Suprapubic skin (tissue), 4 donors: ENCODE results near the gene TFAP2A. TPM values are rescaled to one million over a fixed set of nuclear protein-coding genes. Genes with fewer than 3 reads are reported as not detected.
A peak's percentile ranks its signal among the peaks of the same experiment; 100 is the strongest.

Experiments
- DNase-seq, 2 donors: peaks; one replicate each; pipeline ENCODE4 v3.0.0-alpha.2; 2019; ENCODE audit warnings: low spot score in 2 of 2
- H3K27ac ChIP-seq: fragments of 200-600 bp; sonication (generic); one replicate; pipeline ENCODE4 v1.5.1; 2019
- H3K27me3 ChIP-seq: fragments of 200-600 bp; sonication (generic); one replicate; pipeline ENCODE4 v1.5.1; 2019
- H3K36me3 ChIP-seq: fragments of 200-600 bp; sonication (generic); one replicate; pipeline ENCODE4 v1.5.1; 2019
- H3K4me1 ChIP-seq: fragments of 200-600 bp; sonication (generic); one replicate; pipeline ENCODE4 v1.5.1; 2019
- H3K4me3 ChIP-seq: fragments of 200-600 bp; sonication (generic); one replicate; pipeline ENCODE4 v1.5.1; 2019; ENCODE audit warnings: mild to moderate bottlenecking
- H3K9me3 ChIP-seq: fragments of 200-600 bp; sonication (generic); one replicate; pipeline ENCODE4 v1.5.1; 2019
- CTCF ChIP-seq, 2 donors: fragments of 200-600 bp in 1 of 2; fragments of 450-650 bp in 1 of 2; sonication (generic) in 1 of 2; IDR thresholded peaks; one replicate each; pipeline ENCODE4 v1.5.1; 2016 to 2019; ENCODE audit warnings: antibody characterized with exemption in 2 of 2, mild to moderate bottlenecking in 1 of 2, moderate library complexity in 1 of 2
- EP300 ChIP-seq: sonication (generic); formaldehyde crosslinking; IDR thresholded peaks from one replicate; pipeline ENCODE4 v1.6.1; 2017; ENCODE audit warnings: antibody characterized with exemption
- POLR2A ChIP-seq, 2 donors: fragments of 450-650 bp; IDR thresholded peaks; one replicate each; pipeline ENCODE4 v1.6.1; 2017; ENCODE audit warnings: antibody characterized with exemption in 2 of 2, mild to moderate bottlenecking in 2 of 2, moderate library complexity in 2 of 2
- POLR2AphosphoS5 ChIP-seq, 3 donors: sonication (generic); formaldehyde crosslinking; IDR thresholded peaks; one replicate each; pipeline ENCODE4 v1.6.1; 2017; ENCODE audit warnings: antibody characterized with exemption in 3 of 3
- WGBS: methylation state at CpG from one replicate; pipeline ENCODE4 v1.1.5; 2018; 5-methylcytosine and 5-hydroxymethylcytosine counted together
- total RNA-seq, 4 donors: library from RNA; depleted of rRNA; stranded (reverse); fragments of >200 nt; gene quantifications; one replicate each; pipeline ENCODE4 v1.1.0, GENCODE V29; 2016

The TFAP2A gene
- total RNA-seq, 4 donors from 2014 or later, result 86.7 to 135 (median 91.9) TPM

- WGBS, result 1% methylated on average over 16 of the region's 16 CpGs
- TF ChIP-seq POLR2AphosphoS5 (IDR thresholded peaks at IDR 0.05) (peak in 1 of 3 donors; percentile 10), CTCF (IDR thresholded peaks at IDR 0.05) (no peak)
- no peak for DNase-seq
Observed at GRCh38 chr6:10403385-10404106, 11.3 kb downstream of the TFAP2A start.

GRCh38 chr6:10402648-10403311 lies 12.1 kb downstream of the TFAP2A start:
- peak overlapping the region; percentile 50 for H3K4me3 ChIP-seq
- DNase-seq, result no peak
- H3K27me3 ChIP-seq, result peaks cover 39% of the 10 kb centered on the region
- WGBS, result 27% methylated on average over 7 of the region's 7 CpGs
- TF ChIP-seq POLR2A (IDR thresholded peaks at IDR 0.05) (no peak), EP300 (no peak), POLR2AphosphoS5 (IDR thresholded peaks at IDR 0.05) (no peak), CTCF (IDR thresholded peaks at IDR 0.05) (no peak)
- H3K4me1 ChIP-seq, result peaks cover 78% of the 10 kb centered on the region
- H3K36me3 ChIP-seq, result no peaks in the 10 kb centered on the region
- H3K27ac ChIP-seq, result peak overlapping the region; percentile 74
- no peaks in the 10 kb centered on the region for H3K9me3 ChIP-seq

More at GRCh38 chr6:10403385-10404106, 11.3 kb downstream of the TFAP2A start:
- peak overlapping the region; percentile 74 for H3K27ac ChIP-seq
- H3K9me3 ChIP-seq, result no peaks in the 10 kb centered on the region
- H3K4me1 ChIP-seq, result peaks cover 74% of the 10 kb centered on the region
- H3K27me3 ChIP-seq, result peaks cover 38% of the 10 kb centered on the region
- H3K36me3 ChIP-seq, result no peaks in the 10 kb centered on the region
- peak overlapping the region; percentile 50 for H3K4me3 ChIP-seq

- no peak for TF ChIP-seq CTCF (IDR thresholded peaks at IDR 0.05)
- TF ChIP-seq POLR2A (IDR thresholded peaks at IDR 0.05), result no peak
- no peak for TF ChIP-seq EP300
- TF ChIP-seq POLR2AphosphoS5 (IDR thresholded peaks at IDR 0.05), result no peak
- Histone ChIP-seq H3K36me3 (no peaks in the 10 kb centered on the region), H3K27ac (peak overlapping the region; percentile 49), H3K4me3 (no peak overlapping the region), H3K9me3 (no peaks in the 10 kb centered on the region), H3K4me1 (peaks cover 75% of the 10 kb centered on the region), H3K27me3 (peaks cover 36% of the 10 kb centered on the region)
- DNase-seq, result no peak
- WGBS, result 39% methylated on average over 4 of the region's 4 CpGs
Observed at GRCh38 chr6:10401632-10402223, 13.1 kb downstream of the TFAP2A start.

GRCh38 chr6:10401004-10401536 lies 13.8 kb downstream of the TFAP2A start:
- H3K36me3 ChIP-seq, result no peaks in the 10 kb centered on the region
- peaks cover 70% of the 10 kb centered on the region for H3K4me1 ChIP-seq
- no peak overlapping the region for H3K4me3 ChIP-seq
- H3K27me3 ChIP-seq, result peaks cover 40% of the 10 kb centered on the region
- no peak for TF ChIP-seq POLR2AphosphoS5 (IDR thresholded peaks at IDR 0.05)
- DNase-seq, result no peak
- WGBS, result 23% methylated on average over 9 of the region's 9 CpGs
- H3K27ac ChIP-seq, result peak overlapping the region; percentile 59
- H3K9me3 ChIP-seq, result no peaks in the 10 kb centered on the region

GRCh38 chr6:10400330-10400729 lies 14.5 kb downstream of the TFAP2A start:
- H3K27ac ChIP-seq, result peak overlapping the region; percentile 59
- H3K4me3 ChIP-seq, result no peak overlapping the region
- WGBS, result 32% methylated on average over 8 of the region's 8 CpGs
- H3K27me3 ChIP-seq, result peaks cover 47% of the 10 kb centered on the region
- peaks cover 69% of the 10 kb centered on the region for H3K4me1 ChIP-seq
- no peak for TF ChIP-seq EP300
- TF ChIP-seq POLR2A (IDR thresholded peaks at IDR 0.05), result no peak
- no peak for TF ChIP-seq CTCF (IDR thresholded peaks at IDR 0.05)
- no peak for TF ChIP-seq POLR2AphosphoS5 (IDR thresholded peaks at IDR 0.05)
- no peak for DNase-seq
- H3K36me3 ChIP-seq, result no peaks in the 10 kb centered on the region
- no peaks in the 10 kb centered on the region for H3K9me3 ChIP-seq
